Activated CD4-positive, CD25-positive, alpha-beta regulatory T cell (primary cell): ENCODE data around the gene HLA-B.
"Not testable (repeated sequence)": the region's sequence is repeated elsewhere in the genome, so short reads cannot be mapped to it uniquely, and the experiment has no call there.

Experiments
- DNase-seq, 4 experiments: peaks; one replicate each; lab custom pipeline; 2025; lab: John Stamatoyannopoulos, UW

HLA-B gene

GRCh38 chr6:31383149-31383548 lies 26.2 kb upstream of the HLA-B start:
- no peak for DNase-seq

GRCh38 chr6:31381666-31382065 lies 24.7 kb upstream of the HLA-B start:
- no peak for DNase-seq

GRCh38 chr6:31379850-31380249 lies 22.9 kb upstream of the HLA-B start:
- no peak for DNase-seq

- DNase-seq: no peak
These were observed 21.7 kb upstream of the HLA-B start for GRCh38 chr6:31378721-31379103.

- DNase-seq: no peak
These were observed 21.2 kb upstream of the HLA-B start for GRCh38 chr6:31378062-31378720.

GRCh38 chr6:31377029-31377428 lies 20.1 kb upstream of the HLA-B start:
- no peak for DNase-seq

- no peak for DNase-seq
These were observed 18.7 kb upstream of the HLA-B start for GRCh38 chr6:31375699-31376098.

- DNase-seq: not testable (repeated sequence)
These were observed 17.1 kb upstream of the HLA-B start for GRCh38 chr6:31374118-31374517.

- no peak for DNase-seq
These were observed 11.5 kb upstream of the HLA-B start for GRCh38 chr6:31368461-31368860.

GRCh38 chr6:31366693-31367470 lies 9.9 kb upstream of the HLA-B start:
- DNase-seq: peak; percentile 77 to 86 (median 80)

GRCh38 chr6:31365864-31366263 lies 8.9 kb upstream of the HLA-B start:
- no peak for DNase-seq

- DNase-seq: no peak
These were observed 6.8 kb upstream of the HLA-B start for GRCh38 chr6:31363811-31364210.

- DNase-seq: no peak
These were observed 5.8 kb upstream of the HLA-B start for GRCh38 chr6:31362751-31363150.

- no peak for DNase-seq
These were observed 2.6 kb upstream of the HLA-B start for GRCh38 chr6:31359581-31359980.

GRCh38 chr6:31358302-31358701 lies 1.3 kb upstream of the HLA-B start:
- DNase-seq: no peak

- no peak for DNase-seq
These were observed 907 bp upstream of the HLA-B start for GRCh38 chr6:31357886-31358285.

- peak in 1 of 4 experiments; percentile 28 for DNase-seq
These were observed 598 bp downstream of the HLA-B start for GRCh38 chr6:31356216-31356945.

GRCh38 chr6:31355583-31355948 lies 1.4 kb downstream of the HLA-B start:
- DNase-seq: no peak

- DNase-seq: no peak
These were observed 2.0 kb downstream of the HLA-B start for GRCh38 chr6:31354864-31355582.

GRCh38 chr6:31354158-31354863 lies 2.7 kb downstream of the HLA-B start:
- DNase-seq: no peak

- no peak for DNase-seq
These were observed 3.5 kb downstream of the HLA-B start for GRCh38 chr6:31353384-31353945.
